GM13977 (cell line): Measurements from ENCODE around the gene DNAJA2.

Experiments
- DNase-seq: peaks from one replicate; pipeline ENCODE4 v3.0.0; 2012; ENCODE audit warnings: low spot score
- CTCF ChIP-seq: IDR thresholded peaks from 2 replicates; pipeline ENCODE4 v1.5.1; 2012; ENCODE audit warnings: mild to moderate bottlenecking, control low read depth; ENCODE audit not compliant: insufficient read depth; ENCODE audit errors: extremely low read depth, missing control alignments
- in situ Hi-C: fragments of 300-500 bp; cut with MboI; formaldehyde crosslinking; loops from one replicate; pipeline ENCODE4 v1.12.0; 2022; ENCODE audit warnings: low sequenced_read_pairs, low pct_unique_long_range_greater_than_20kb, mixed read lengths, inconsistent platforms; ENCODE audit not compliant: unreplicated experiment

DNAJA2 gene

GRCh38 chr16:46973207-46973995 is at the start of gene DNAJA2:
Gene DNAJA2, minus strand, starts transcription at chr16:46973674. Its CDS starts 102 bp downstream, at chr16:46973572.
- no peak for TF ChIP-seq CTCF
- peak; percentile 96 for DNase-seq
- in situ Hi-C loops, result no loop called here

- TF ChIP-seq CTCF, result no peak
- no peak for DNase-seq
- in situ Hi-C loops, result no loop called here
Observed at GRCh38 chr16:47019568-47019967, 46.1 kb upstream of the DNAJA2 start.

GRCh38 chr16:47018223-47018891 is 44.9 kb upstream of the DNAJA2 start:
- peak; percentile 61 for TF ChIP-seq CTCF
- in situ Hi-C loops, result no loop called here
- peak; percentile 93 for DNase-seq

GRCh38 chr16:47017636-47018035 is 44.2 kb upstream of the DNAJA2 start:
- DNase-seq, result no peak
- no peak for TF ChIP-seq CTCF
- in situ Hi-C loops, result no loop called here

- no peak for TF ChIP-seq CTCF
- in situ Hi-C loops, result no loop called here
- peak; percentile 74 for DNase-seq
Observed at GRCh38 chr16:47016700-47017133, 43.2 kb upstream of the DNAJA2 start.

- in situ Hi-C loops, result no loop called here
- DNase-seq, result no peak
- TF ChIP-seq CTCF, result no peak
Observed at GRCh38 chr16:47013910-47014309, 40.4 kb upstream of the DNAJA2 start.
